GM12892 (cell line): ENCODE results near the gene SLC35A4.
A peak's percentile ranks its signal among the peaks of the same experiment; 100 is the strongest.

Experiments
- DNase-seq: peaks from one replicate; pipeline ENCODE4 v3.0.0; 2011; ENCODE audit not compliant: insufficient read length
- FAIRE-seq: peaks from 2 replicates; lab custom pipeline; 2011; peaks lifted over from hg19 to GRCh38; lab: Jason Lieb, UNC
- POLR2A ChIP-seq: IDR thresholded peaks from 2 replicates; pipeline ENCODE4 v1.6.1; 2011; ENCODE audit warnings: low read depth, low read length, control low read depth
- POLR2AphosphoS5 ChIP-seq: IDR thresholded peaks from 2 replicates; pipeline ENCODE4 v1.6.1; 2011; ENCODE audit warnings: low read depth, low read length, control low read depth
- TAF1 ChIP-seq: IDR thresholded peaks from 2 replicates; pipeline ENCODE4 v1.6.1; 2011; ENCODE audit warnings: low read depth, mild to moderate bottlenecking, control low read depth, low read length, borderline replicate concordance

Gene SLC35A4

GRCh38 chr5:140549237-140550144, 15.1 kb upstream of the SLC35A4 start:
- FAIRE-seq (no peak), DNase-seq (no peak)
- no peak; the same call in 1 of the 2 replicates for TF ChIP-seq POLR2AphosphoS5
- peak; percentile 55; the same call in 1 of the 2 replicates for TF ChIP-seq POLR2A
- TF ChIP-seq TAF1: no peak

GRCh38 chr5:140550147-140551079, 14.2 kb upstream of the SLC35A4 start:
- TF ChIP-seq POLR2AphosphoS5: no peak; the same call in 1 of the 2 replicates
- TF ChIP-seq POLR2A: no peak
- no peak for TF ChIP-seq TAF1
- DNase-seq (no peak), FAIRE-seq (no peak)

GRCh38 chr5:140551872-140552271, 12.8 kb upstream of the SLC35A4 start:
- DNase-seq (no peak), FAIRE-seq (no peak)
- TF ChIP-seq TAF1 (no peak), POLR2AphosphoS5 (no peak), POLR2A (no peak)

GRCh38 chr5:140553657-140554056, 11.0 kb upstream of the SLC35A4 start:
- DNase-seq (no peak), FAIRE-seq (peak; percentile 5)

GRCh38 chr5:140554454-140554853, 10.2 kb upstream of the SLC35A4 start:
- DNase-seq: no peak
- TF ChIP-seq TAF1 (no peak), POLR2A (peak; percentile 14; the same call in 1 of the 2 replicates), POLR2AphosphoS5 (peak; percentile 68; the same call in 1 of the 2 replicates)
- no peak for FAIRE-seq

More at GRCh38 chr5:140553657-140554056, 11.0 kb upstream of the SLC35A4 start:
- TF ChIP-seq POLR2AphosphoS5: no peak

GRCh38 chr5:140555747-140556312, 8.8 kb upstream of the SLC35A4 start:
- DNase-seq (no peak), FAIRE-seq (peak; percentile 48)
- TF ChIP-seq POLR2A (no peak), TAF1 (no peak), POLR2AphosphoS5 (no peak)

GRCh38 chr5:140556438-140556837, 8.2 kb upstream of the SLC35A4 start:
- FAIRE-seq (no peak), DNase-seq (no peak)
- TF ChIP-seq POLR2A: no peak
- no peak for TF ChIP-seq TAF1
- TF ChIP-seq POLR2AphosphoS5: no peak

GRCh38 chr5:140557136-140557805, 7.4 kb upstream of the SLC35A4 start, which contains the start of gene SRA1:
Gene SRA1, minus strand, starts transcription at chr5:140557473. Its CDS starts 21 bp downstream, at chr5:140557452.
- FAIRE-seq: peak; percentile 97
- TF ChIP-seq POLR2AphosphoS5 (peak; percentile 96), POLR2A (peak; percentile 99), TAF1 (peak; percentile 90)
- peak; percentile 96 for DNase-seq

- no peak for FAIRE-seq
- TF ChIP-seq POLR2A: no peak
- no peak for TF ChIP-seq TAF1
- TF ChIP-seq POLR2AphosphoS5: no peak
- no peak for DNase-seq
Measured at GRCh38 chr5:140557965-140558364, 6.7 kb upstream of the SLC35A4 start.

- DNase-seq (no peak), FAIRE-seq (no peak)
- TF ChIP-seq POLR2A (no peak), POLR2AphosphoS5 (no peak), TAF1 (no peak)
Measured at GRCh38 chr5:140558542-140558941, 6.1 kb upstream of the SLC35A4 start.
